Fibroblast of skin of abdomen (primary cell): Measurements from ENCODE around the gene IKZF2.

Experiments used
- DNase-seq: peaks from one replicate; pipeline ENCODE4 v3.0.0-alpha.2; 2013

IKZF2 gene

DNA sequence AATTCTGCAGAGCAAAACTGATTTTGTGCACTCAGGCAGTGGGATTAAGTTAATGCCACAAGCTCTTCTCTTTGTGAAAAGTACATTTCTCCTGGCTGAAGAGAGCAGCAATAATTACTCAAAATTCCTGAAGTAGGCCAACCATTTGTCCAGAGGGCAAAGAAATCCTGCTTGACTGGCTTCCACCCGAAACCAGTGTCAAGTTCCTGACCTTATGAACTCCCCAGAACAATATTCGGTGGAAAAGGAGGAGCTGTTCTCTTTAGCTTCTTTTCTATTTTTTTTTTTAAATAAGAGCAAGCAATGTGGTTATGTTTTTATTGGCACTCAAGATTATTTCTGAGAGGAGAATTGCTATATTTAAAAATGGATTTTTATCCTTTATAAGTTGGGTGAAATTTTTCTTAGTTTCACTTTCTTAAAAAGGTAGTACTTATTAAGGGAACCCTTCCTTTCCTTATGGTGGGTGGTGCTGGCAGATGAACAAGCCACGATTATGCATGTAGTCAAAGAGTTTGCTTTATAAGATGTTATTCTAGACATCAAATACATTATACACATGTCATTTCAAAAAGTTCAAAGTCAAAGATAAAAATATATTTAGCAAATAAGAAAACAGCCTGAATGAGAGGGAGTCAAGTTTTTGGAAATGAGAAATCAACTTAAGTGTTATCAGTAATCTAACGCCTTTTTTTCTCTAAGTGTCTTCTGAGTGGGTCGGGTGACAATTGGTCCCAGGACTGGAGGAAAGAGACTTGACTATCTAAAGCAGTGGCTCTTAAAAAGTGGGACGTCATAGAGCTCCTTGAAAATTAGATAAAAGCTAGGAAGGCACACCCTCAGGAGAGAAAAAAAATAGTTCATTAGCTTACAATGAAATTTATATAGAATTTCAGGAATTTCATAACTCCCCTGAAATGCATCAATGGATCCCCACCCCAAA lies 194.5 kb downstream of the IKZF2 start:
- no peak for DNase-seq

DNA sequence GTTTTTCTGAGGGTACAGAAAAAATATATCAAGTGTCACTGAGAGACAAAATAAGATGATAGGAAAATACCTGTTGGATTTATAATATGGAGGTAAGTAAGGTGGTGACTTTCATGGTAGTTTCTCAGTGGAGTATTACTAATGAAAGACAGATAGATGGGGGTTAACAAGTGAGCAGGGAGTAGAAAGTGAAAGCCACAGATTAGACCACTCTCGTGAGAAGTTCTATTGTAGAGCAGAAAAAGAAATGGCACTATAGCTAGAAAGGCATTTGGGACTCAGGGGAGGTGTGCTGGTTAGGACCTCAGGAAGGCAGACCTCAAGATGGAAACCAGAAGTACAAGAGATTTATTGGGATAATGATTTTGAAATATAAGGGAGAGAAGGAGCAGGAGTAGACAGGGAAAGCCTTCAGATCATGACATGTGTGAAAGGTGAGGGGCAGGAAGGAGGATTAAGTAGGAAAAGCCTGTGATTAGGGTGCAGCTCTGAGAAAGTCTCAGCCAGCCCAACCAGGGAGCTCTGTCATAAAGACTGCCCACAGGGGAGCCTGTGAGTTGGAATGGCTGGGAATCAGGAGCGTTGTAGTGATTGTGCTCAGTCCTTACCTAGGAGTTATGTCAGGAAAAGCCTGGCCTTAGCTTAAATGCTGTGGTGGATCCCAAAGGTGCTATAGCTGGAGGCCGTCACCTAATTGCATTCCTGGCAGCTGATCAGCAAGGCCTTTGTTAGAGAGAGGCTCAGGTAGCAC lies 198.1 kb downstream of the IKZF2 start:
- DNase-seq = no peak

DNA sequence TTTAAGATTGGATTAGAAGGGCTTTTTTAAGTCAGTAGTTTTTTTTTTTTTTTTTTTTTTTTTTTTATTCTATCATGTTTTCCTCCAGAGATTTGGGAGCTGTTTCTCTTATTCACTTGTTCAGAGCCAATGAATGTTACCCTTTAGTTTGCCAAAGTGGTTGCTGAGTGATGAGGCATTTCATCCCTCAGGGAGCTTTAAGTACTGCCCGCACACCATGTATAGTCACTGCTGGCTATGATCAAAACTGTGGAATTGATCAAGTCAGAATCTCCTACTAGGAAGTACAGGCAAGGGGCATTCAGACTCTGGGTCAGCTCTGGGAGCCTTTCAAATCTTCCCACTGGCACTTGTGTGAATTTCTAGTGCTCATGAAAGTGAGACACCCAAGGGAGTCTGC lies 201.6 kb downstream of the IKZF2 start:
- DNase-seq = no peak
